ELF-1 (cell line): Measurements from ENCODE around the gene HIPK2.

Source experiments
- DNase-seq: peaks from one replicate; pipeline ENCODE4 v3.0.0-alpha.2; 2016; ENCODE audit warnings: low read depth, low spot score

The HIPK2 gene

DNA sequence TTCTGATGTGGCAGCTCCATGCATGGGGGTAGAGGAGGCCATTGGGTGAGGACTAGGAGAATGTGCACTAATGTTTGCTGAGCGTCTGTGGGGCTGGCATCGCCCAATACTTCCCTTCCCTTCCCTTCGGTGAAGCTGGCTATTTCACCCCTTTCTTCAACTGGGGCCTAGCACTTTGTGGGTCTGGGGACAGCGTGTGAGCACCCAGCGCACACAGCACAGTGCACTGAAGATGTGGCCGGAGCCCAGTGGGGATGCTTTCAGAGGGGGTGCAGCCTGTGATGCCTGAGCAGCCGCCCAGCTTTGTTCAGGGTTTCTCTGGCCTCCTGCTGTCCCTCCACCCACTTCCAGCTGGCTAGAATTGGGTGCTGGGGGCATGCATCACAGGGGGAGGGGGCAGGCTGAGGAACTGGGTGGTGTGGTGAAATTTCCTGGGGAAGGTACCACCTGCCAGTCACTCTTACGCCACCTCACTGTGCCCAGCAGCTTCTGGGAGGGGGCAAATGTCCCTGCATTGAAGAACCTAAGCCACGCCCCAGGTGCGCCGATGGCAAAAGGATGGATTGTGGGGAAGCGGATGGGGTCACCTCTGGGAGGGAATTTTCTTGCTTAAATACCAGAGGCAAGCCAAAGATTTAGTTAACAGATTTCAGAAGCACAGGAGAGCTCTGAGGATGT, 208.8 kb downstream of the HIPK2 start:
- no peak for DNase-seq

- no peak for DNase-seq
Measured at GRCh38 chr7:139568346-139568675, 209.5 kb downstream of the HIPK2 start.

DNA sequence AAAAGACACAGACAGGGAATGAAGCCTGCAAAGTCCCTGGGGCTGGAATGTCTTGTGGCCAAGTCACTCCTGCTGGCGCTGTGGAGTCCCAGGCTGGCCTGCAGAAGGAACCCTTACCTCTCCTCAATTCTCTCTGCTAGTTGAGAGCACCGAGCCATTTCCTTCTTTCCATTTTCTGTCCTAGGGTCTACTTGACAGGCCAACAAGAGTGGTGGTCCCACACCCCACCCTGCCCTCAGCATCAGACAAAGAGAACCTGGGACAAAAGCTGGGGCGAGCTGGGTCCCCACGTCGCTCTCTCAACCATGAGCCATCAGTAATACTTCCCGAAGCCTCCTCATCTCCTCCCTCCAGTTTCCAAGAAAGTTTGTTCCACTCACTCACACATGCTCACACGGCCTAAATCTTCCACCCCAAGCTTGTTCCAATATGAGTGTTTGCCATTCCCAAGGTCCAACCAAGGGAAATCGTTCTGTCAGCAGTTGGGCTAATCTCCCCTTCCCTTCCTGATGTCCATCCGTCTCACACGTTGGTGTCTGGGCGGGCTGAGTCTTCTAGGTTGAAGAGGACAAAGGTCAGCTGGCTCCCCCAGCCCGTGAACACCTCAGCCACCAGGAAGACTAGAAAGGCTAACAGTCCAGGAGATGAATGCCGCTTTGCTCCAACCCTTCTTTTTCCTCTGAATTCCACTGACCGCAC, 210.0 kb downstream of the HIPK2 start:
- no peak for DNase-seq

- DNase-seq: peak; percentile 44
Measured at GRCh38 chr7:139566736-139567646, 210.8 kb downstream of the HIPK2 start.

DNA sequence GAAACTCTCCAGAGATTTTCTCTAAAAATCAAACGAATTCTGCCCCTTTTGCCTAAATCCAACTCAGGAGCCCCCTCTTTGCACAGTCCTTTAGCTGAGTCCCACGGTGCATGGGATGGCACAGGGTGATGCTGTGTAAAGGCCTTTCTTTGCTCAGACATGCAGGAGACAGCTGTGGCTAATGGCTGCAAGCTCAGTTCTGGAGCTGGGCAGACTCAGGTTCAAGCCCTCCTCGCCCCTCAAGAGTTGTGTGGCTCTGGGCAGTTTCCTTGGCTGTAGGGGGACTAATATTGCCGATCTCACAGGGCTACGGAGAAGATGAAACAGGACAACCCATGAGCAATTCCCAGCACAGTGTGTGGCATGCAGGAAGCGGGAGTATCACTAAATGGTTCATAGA, 211.7 kb downstream of the HIPK2 start:
- DNase-seq: no peak

- DNase-seq: no peak
Measured at GRCh38 chr7:139563856-139564255, 213.9 kb downstream of the HIPK2 start.

DNA sequence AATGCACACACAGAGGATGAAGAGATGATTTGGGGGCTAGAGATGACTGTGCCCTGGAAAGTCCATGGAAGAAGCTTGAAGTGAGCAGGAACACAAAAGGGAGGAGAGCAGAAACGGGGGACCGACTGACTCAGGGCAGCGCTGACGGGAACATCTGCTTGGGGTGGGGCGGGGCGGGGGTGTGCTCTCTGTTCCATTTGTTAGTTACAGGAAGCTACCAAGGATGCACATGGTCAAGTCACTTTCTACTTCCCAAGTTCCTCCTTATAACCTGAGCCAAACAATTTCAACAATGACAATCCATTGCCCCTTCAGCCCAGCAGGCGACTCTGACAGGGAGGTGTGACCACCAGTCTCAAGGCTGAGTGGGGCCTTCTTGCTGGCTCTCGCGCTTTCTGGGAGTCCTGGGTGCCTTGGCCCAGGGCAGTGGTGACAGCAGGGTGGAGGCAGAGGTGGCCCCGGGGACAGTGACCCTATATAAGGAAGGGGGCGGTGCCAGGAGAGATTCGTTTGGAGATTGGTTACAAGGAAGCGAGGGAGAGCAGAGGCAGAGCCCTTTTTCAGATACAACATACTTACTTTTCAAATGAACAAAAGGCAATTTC, 214.7 kb downstream of the HIPK2 start:
- no peak for DNase-seq

DNA sequence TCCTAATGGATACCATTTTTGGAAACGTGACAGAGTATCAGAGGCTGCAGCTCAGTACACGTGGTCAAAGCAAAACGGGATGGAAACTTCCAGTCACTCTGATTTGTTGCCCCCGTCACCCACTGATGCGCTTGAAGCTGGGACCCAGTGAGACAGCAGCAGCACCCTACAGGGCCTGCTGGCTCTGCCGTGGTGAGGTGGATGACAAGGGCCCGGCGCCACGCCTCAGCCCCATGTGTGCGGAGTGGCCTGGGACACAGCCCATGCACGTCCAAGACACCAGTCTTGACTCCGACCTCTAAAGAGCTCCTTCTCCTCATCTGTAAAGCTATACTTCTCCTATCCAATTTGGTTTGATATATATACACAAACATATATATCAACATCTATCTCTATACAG, 215.3 kb downstream of the HIPK2 start:
- DNase-seq: no peak

DNA sequence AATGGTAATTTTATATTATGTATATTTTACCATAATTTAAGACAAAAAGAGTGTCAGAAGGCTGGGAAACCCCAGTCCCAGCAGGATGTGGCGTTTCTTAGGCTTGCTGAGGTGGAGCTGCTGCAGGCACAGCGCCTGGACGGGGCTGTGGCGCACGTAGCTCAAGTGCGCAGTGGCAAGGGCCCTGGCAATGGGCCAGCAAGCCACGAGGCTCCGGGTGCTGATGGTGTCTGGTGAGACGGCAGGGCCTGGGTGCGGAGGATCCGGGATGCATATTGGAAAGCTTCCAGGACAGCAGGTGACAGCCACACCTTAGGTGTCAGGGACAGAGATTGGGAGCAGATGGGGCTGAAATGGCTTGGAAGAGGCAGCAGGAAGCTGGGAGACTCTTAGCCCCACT, 217.1 kb downstream of the HIPK2 start:
- no peak for DNase-seq

GRCh38 chr7:139560199-139560598, 217.6 kb downstream of the HIPK2 start:
- no peak for DNase-seq

GRCh38 chr7:139559364-139560105, 218.3 kb downstream of the HIPK2 start:
- no peak for DNase-seq

- no peak for DNase-seq
Measured at GRCh38 chr7:139557857-139558581, 219.8 kb downstream of the HIPK2 start.

DNA sequence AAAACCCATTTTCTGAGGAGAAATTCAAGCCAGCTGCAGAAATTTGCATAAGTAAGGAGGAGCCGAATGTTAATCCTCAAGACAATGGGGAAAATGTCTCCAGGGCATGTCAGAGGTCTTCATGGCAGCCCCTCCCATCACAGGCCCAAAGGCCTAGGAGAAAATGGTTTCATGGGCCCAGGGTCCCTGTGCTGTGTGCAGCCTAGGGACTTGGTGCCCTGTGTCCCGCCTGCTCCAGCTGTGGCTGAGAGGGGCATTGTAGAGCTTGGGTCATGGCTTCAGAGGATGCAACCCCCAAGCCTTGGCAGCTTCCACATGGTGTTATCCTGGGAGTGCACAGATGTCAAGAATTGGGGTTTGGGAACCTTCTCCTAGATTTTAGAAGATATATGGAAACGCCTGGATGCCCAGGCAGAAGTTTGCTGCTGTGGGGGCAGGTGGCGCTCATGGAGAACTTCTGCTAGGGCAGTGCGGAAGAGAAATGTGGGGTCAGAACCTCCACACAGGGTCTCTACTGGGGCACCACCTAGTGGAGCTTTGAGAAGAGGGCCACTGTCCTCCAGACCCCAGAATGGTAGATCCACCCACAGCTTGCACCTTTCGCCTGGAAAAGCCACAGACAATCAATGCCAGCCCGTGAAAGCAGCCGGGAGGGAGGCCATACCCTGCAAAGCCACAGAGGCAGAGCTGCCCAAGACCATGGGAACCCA, 223.7 kb downstream of the HIPK2 start:
- DNase-seq: peak; percentile 63

DNA sequence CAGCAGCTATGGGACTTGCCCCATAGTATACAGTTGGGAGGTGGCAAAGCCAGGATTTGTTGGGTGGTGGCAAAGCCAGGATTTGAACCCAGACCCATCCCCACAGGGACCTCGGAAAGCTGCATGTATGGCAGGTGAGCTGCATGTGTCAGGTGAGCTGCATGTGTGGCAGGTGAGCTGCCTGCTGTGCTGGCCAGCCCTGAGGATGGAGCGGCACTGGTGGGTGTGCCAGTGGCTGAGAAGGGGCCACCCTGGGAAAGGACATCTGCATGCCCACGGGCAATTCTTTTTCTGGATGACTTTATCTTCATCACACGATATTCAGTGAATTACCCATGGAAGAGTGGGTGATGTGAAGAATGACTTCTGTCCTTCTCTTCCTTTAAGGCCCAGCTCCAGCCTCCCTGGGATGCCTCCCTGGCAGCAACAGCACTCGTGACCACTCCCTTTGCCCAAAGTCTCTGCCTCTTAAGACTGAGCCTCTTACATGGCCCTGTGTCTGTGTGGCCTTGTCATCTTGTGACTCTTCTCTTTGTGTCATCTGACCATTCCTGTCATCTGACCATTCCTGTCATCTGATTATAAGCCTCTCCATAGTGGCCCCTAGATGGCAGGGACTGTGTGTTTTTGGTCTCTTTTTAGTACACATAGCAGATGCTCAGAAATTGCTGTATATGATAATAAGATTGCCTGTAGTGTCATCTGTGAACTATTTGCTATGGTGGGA, 229.3 kb downstream of the HIPK2 start:
- no peak for DNase-seq

DNA sequence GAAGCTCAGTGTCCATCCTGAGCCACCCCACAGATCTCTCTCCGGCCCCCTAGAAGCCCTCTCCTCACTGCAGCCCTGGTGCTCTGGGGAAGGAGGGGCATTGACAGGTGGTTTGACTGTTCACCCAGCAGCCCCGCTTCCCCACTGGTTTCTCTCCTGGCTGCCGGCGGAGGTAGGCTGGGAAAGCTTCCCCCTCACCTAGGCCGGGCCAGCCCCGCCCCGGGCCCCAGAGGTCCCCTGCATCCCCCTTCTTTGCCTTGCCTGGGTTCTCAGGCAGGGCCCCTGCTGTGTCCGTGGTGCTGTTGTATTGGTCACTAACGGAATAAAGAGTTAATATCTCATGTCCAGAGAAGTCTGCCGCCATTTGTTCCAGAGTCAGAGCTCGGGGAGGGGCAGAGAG, 233.2 kb downstream of the HIPK2 start:
- DNase-seq: no peak

DNA sequence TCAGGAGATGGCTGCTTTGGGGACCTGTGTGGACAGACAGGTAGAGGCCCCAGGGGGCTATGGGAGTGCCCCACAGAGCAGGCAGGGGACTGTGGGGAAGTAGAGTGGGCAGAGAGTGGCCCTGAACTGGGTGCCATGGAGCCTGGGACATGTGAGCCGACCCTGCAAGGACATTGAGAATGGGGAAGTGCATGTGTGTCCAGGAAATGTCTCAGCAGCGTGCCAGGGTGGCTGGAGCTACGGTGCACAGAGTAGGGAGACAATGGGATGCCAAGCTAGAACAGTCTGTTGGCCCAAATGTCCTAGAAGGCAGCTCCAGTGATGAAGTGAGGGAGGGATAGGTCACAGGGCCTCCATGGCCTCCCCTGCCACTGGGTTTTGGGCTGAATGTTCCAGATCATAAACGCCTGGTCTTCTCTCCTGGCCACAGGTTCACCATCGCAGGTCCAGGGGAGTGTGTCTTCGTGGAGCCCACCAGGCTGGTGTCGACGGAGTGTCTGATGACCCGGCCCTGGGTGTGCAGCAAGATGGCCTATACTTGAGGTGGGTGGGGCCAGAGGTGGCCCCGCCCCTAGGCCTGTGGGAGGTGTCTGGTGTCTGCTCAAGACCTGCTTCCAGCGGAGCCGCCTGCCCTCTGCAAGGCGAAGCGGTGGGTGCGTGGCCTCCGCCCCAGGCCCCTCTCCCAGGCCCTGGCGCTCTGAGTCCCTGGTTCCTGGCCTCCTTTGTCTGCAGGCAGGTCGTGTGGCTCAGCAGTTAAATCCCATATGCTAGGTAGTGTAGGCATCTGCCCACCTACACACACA, 233.8 kb downstream of the HIPK2 start:
- DNase-seq: peak; percentile 80

GRCh38 chr7:139542308-139543151, 235.3 kb downstream of the HIPK2 start:
- no peak for DNase-seq
